Breast epithelium (tissue), 3 donors: ENCODE measurements around the gene TMEM106A.
"Not testable (repeated sequence)": the region's sequence is repeated elsewhere in the genome, so short reads cannot be mapped to it uniquely, and the experiment has no call there.

Experiments used
- POLR2A ChIP-seq: fragments of 450-650 bp; IDR thresholded peaks from one replicate; pipeline ENCODE4 v1.6.1; 2016; ENCODE audit warnings: antibody characterized with exemption, mild to moderate bottlenecking, moderate library complexity
- POLR2AphosphoS5 ChIP-seq, 3 donors: sonication (generic); formaldehyde crosslinking; IDR thresholded peaks; one replicate each; pipeline ENCODE4 v1.6.1; 2017; ENCODE audit warnings: antibody characterized with exemption in 3 of 3
- TF ChIP-seq, protein P1 (sequence below), 3 donors: fragments of 450-650 bp; IDR thresholded peaks; one replicate each; pipeline ENCODE4 v1.5.1; 2016 to 2017; ENCODE audit warnings: antibody characterized with exemption in 3 of 3, mild to moderate bottlenecking in 3 of 3, moderate library complexity in 3 of 3

GRCh38 chr17:43240596-43241352 lies 29.1 kb downstream of the TMEM106A start:
- TF ChIP-seq, protein P1, sequence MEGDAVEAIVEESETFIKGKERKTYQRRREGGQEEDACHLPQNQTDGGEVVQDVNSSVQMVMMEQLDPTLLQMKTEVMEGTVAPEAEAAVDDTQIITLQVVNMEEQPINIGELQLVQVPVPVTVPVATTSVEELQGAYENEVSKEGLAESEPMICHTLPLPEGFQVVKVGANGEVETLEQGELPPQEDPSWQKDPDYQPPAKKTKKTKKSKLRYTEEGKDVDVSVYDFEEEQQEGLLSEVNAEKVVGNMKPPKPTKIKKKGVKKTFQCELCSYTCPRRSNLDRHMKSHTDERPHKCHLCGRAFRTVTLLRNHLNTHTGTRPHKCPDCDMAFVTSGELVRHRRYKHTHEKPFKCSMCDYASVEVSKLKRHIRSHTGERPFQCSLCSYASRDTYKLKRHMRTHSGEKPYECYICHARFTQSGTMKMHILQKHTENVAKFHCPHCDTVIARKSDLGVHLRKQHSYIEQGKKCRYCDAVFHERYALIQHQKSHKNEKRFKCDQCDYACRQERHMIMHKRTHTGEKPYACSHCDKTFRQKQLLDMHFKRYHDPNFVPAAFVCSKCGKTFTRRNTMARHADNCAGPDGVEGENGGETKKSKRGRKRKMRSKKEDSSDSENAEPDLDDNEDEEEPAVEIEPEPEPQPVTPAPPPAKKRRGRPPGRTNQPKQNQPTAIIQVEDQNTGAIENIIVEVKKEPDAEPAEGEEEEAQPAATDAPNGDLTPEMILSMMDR (IDR thresholded peaks at IDR 0.05), result not testable (repeated sequence)
- TF ChIP-seq POLR2A; POLR2AphosphoS5 (IDR thresholded peaks at IDR 0.05): not testable (repeated sequence)
